Endodermal cell (in vitro differentiated cells): ENCODE data around the gene CDH13. TPM values are rescaled to one million over a fixed set of nuclear protein-coding genes. Genes with fewer than 3 reads are reported as not detected.

ENCODE experiments used
- DNase-seq: peaks from one replicate; pipeline ENCODE4 v3.0.0-alpha.2; 2017
- H3K27ac ChIP-seq: 2 replicates; pipeline ENCODE4 v1.5.1; 2013; ENCODE audit warnings: mild to moderate bottlenecking, low read depth, low read length, moderate library complexity
- H3K27me3 ChIP-seq: 2 replicates; pipeline ENCODE4 v1.6.1; 2013; ENCODE audit warnings: mild to moderate bottlenecking, low read length, moderate library complexity; ENCODE audit not compliant: insufficient read depth, control insufficient read depth, poor library complexity, severe bottlenecking
- H3K36me3 ChIP-seq: 2 replicates; pipeline ENCODE4 v1.7.0; 2013; ENCODE audit warnings: mild to moderate bottlenecking, low read length, moderate library complexity; ENCODE audit not compliant: control insufficient read depth, insufficient read depth
- H3K4me1 ChIP-seq: one replicate; pipeline ENCODE4 v1.7.0; 2013; ENCODE audit warnings: low read length; ENCODE audit not compliant: control insufficient read depth, insufficient read depth
- H3K4me3 ChIP-seq: 2 replicates; pipeline ENCODE4 v1.5.1; 2013; ENCODE audit warnings: mild to moderate bottlenecking, low read length, moderate library complexity
- H3K9ac ChIP-seq: 2 replicates; pipeline ENCODE4 v1.6.1; 2013; ENCODE audit warnings: mild to moderate bottlenecking, low read length, moderate library complexity; ENCODE audit not compliant: poor library complexity, severe bottlenecking; ENCODE audit errors: extremely low read depth
- H3K9me3 ChIP-seq: 2 replicates; pipeline ENCODE4 v1.6.1; 2013; ENCODE audit warnings: mild to moderate bottlenecking, low read length, moderate library complexity; ENCODE audit not compliant: control insufficient read depth
- H3K27ac Mint-ChIP-seq: 2 replicates; pipeline ENCODE4 v1.8.0; 2020; ENCODE audit warnings: mixed read lengths
- H3K27me3 Mint-ChIP-seq: 2 replicates; pipeline ENCODE4 v1.8.0; 2021; ENCODE audit warnings: mild to moderate bottlenecking, mixed read lengths; ENCODE audit not compliant: insufficient read depth
- H3K36me3 Mint-ChIP-seq: 2 replicates; pipeline ENCODE4 v1.8.0; 2020; ENCODE audit warnings: low read depth, mixed read lengths
- H3K4me1 Mint-ChIP-seq: 2 replicates; pipeline ENCODE4 v1.8.0; 2020; ENCODE audit warnings: mixed read lengths
- H3K4me3 Mint-ChIP-seq: 2 replicates; pipeline ENCODE4 v1.8.0; 2020; ENCODE audit warnings: mild to moderate bottlenecking, moderate library complexity, mixed read lengths
- H3K9me3 Mint-ChIP-seq: 2 replicates; pipeline ENCODE4 v1.8.0; 2020; ENCODE audit warnings: mild to moderate bottlenecking, mixed read lengths
- CTCF ChIP-seq: fragments of 200-600 bp; sonication (generic); conservative IDR thresholded peaks from 2 replicates; pipeline ENCODE4 v1.5.0; 2021; ENCODE audit warnings: antibody characterized with exemption, mild to moderate bottlenecking
- WGBS, 2 experiments: methylation state at CpG; one replicate each; pipeline versions ENCODE4 v1.1.5 to v1.1.7; 2013; ENCODE audit warnings: missing lambda C conversion rate in 2 of 2, mixed read lengths in 1 of 2; ENCODE audit not compliant: insufficient coverage in 1 of 2, insufficient read length in 1 of 2; 5-methylcytosine and 5-hydroxymethylcytosine counted together
- total RNA-seq, 2 donors: library from RNA; stranded (reverse); fragmentation: NEBNext Ultra II Directional in 1 of 2; extraction: Animal tissue kit (Norgen Biotek cat#: 25700) in 1 of 2; gene quantifications; 2 replicates in 1 of 2; 3 replicates in 1 of 2; pipeline ENCODE4 v1.2.1, GENCODE V29; 2021

CDH13 gene
- total RNA-seq, 2 donors from 2014 or later: 0.86 to 1.8 TPM

DNA sequence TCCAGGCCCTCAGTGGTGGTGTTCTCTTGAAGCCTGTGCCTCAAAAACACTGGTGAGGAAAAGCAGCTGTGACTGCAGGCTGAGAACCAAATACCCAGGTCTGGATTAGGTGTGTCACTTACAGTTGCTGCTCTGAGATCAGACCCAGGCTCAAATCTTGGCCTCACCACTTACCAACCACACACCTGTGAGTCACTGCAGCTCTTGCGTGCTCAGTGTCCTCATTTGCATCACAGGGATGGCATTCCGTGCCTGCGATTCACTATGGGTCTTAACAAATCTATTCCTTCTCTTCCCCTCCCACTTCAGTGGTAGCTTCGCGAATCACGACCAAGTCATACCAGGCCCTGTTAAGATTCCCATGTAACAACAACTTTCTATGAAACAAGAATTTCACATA is 947.6 kb downstream of the CDH13 start:
- no peaks in the 10 kb centered on the region for H3K9me3 ChIP-seq
- H3K27me3 ChIP-seq: no peaks in the 10 kb centered on the region
- no peaks in the 10 kb centered on the region for H3K36me3 Mint-ChIP-seq
- DNase-seq: peak; percentile 77
- no peaks in the 10 kb centered on the region for H3K4me1 Mint-ChIP-seq
- no peak overlapping the region for H3K27ac Mint-ChIP-seq
- TF ChIP-seq CTCF: no peak
- H3K27me3 Mint-ChIP-seq: no peaks in the 10 kb centered on the region
- no peak overlapping the region for H3K9ac ChIP-seq
- H3K4me1 ChIP-seq: no peaks in the 10 kb centered on the region
- H3K4me3 ChIP-seq: no peak overlapping the region
- no peak overlapping the region for H3K4me3 Mint-ChIP-seq
- WGBS, 2 experiments: 42 to 48% methylated on average over 3 to 6 of the region's 6 CpGs
- H3K9me3 Mint-ChIP-seq: no peaks in the 10 kb centered on the region
- H3K36me3 ChIP-seq: no peaks in the 10 kb centered on the region
- H3K27ac ChIP-seq: no peak overlapping the region

DNA sequence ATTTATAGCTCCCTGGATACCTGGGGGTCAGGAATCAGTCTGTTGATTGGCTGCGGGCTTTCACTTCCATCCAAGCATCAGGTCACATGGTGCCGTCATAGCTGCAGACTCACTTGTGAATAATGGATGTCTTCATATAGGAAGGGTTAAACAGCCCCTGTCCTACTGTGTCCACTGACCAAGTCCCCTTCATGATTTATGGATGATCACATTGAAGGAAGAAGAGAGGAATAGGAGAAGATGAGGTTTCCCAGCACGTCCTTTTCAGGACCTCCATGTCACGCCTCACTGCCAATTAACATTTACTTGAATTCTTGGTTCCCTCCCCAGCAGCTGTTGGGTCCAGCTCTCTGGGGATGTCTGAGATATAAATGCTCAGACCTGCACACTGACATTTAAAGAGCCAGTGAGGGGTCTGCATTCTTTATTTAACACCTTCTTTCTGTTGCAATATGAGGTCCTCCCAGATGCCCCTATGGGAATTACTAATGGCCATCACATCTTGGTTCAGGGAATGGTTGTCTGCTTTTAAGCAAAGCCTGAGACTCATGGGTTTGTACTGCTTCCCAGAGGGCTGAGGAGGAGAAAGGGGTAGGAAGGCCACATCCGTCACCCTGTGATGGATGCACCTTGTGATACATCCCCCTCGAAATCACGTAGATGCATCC is 950.4 kb downstream of the CDH13 start:
- Histone ChIP-seq H3K4me3 (no peak overlapping the region), H3K9ac (no peak overlapping the region), H3K27ac (peak overlapping the region; percentile 25), H3K4me1 (no peaks in the 10 kb centered on the region), H3K27me3 (no peaks in the 10 kb centered on the region), H3K9me3 (no peaks in the 10 kb centered on the region), H3K36me3 (no peaks in the 10 kb centered on the region)
- no peak for TF ChIP-seq CTCF
- no peak overlapping the region for H3K27ac Mint-ChIP-seq
- H3K27me3 Mint-ChIP-seq: no peaks in the 10 kb centered on the region
- H3K4me1 Mint-ChIP-seq: no peaks in the 10 kb centered on the region
- H3K36me3 Mint-ChIP-seq: no peaks in the 10 kb centered on the region
- H3K4me3 Mint-ChIP-seq: no peak overlapping the region
- no peaks in the 10 kb centered on the region for H3K9me3 Mint-ChIP-seq
- 75 to 92% methylated on average over 2 to 7 of the region's 7 CpGs for WGBS, 2 experiments
- no peak for DNase-seq

GRCh38 chr16:83578171-83578570 is 951.4 kb downstream of the CDH13 start:
- no peak overlapping the region for H3K27ac Mint-ChIP-seq
- Histone ChIP-seq H3K9ac (no peak overlapping the region), H3K27ac (no peak overlapping the region), H3K9me3 (no peaks in the 10 kb centered on the region), H3K36me3 (no peaks in the 10 kb centered on the region), H3K27me3 (no peaks in the 10 kb centered on the region), H3K4me1 (no peaks in the 10 kb centered on the region), H3K4me3 (no peak overlapping the region)
- H3K27me3 Mint-ChIP-seq: no peaks in the 10 kb centered on the region
- H3K4me1 Mint-ChIP-seq: no peaks in the 10 kb centered on the region
- no peak for DNase-seq
- WGBS, 2 experiments: 93 to 96% methylated on average over 5 to 7 of the region's 7 CpGs
- no peak overlapping the region for H3K4me3 Mint-ChIP-seq
- H3K9me3 Mint-ChIP-seq: no peaks in the 10 kb centered on the region
- H3K36me3 Mint-ChIP-seq: no peaks in the 10 kb centered on the region
- TF ChIP-seq CTCF: no peak
